GM21360 (cell line): ENCODE measurements around the gene SDF4.

Experiments
- ATAC-seq: cut with Tn5 transposase; IDR thresholded peaks from one replicate; pipeline ENCODE4 v1.9.1; 2021; ENCODE audit warnings: mild to moderate bottlenecking, moderate library complexity; ENCODE audit not compliant: unreplicated experiment

The SDF4 gene

DNA sequence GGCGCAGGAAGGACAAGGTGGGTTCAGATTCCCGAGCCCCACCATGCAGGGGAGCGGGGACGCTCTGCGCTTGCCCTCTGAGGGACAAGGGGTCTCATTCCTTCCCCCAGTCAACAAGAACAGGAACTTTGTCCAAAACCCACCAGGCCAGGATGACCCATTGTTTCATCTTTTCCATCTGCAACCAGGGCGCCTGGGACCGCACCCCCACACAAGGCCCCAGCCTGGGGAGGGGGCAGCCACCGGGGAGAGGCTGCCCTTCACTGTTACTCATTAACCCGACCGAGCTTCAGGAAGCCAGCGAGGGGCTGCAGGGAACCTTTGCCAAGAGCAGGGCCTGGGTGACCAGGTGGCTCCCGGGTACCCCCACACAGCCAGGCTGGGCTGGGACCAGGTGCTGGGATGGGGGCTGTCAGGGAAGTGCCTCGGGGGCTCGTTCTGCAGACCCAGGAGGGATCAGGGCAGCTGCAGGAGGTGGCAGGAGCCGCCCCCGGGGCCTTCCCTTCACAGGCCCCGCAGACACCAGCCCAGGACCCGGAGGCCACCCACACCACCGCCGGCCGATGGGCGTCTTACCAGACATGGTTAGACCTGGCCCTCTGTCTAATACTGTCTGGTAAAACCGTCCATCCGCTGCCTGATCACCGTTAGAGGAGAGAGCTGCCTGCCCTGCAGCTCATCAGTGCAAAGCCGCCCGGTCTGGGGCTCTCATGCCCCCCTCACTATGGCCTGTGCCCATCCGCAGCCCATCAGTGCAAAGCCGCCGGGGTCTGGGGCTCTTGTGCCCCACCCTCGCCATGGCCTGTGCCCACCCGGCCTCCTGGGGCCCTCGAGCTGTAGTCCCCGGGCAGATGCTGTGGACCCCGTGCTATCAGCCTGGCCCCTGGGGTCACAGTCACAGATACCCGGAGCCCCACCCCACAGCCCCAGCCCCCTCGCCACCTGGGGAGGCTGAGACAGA is 63.1 kb downstream of the SDF4 start:
- no peak for ATAC-seq

DNA sequence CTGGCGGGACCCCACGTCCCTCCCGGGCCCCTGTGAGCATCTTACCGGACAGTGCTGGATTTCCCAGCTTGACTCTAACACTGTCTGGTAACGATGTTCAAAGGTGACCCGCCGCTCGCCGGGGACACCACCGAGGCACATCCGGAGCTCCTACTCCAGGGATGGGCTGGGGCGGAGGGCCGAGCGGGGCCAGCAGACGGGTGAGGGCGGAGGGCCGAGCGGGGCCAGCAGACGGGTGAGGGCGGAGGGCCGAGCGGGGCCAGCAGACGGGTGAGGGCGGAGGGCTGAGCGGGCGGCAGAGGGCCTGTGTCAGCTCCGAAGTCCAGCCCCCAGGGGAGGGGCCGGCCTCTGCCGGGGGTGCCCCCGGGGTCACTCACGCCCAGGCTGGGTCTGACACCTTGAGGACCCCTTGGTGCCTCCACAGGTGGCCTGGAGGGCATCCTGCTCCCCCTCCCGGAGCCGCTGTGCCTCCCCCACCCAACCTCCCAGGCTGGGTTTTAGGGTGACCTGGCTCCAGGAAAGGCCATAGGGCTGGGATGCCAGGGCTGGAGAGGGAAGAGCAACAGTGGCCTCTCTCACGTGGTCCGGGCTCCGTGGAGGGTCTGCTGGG is 63.9 kb downstream of the SDF4 start:
- no peak for ATAC-seq

- ATAC-seq, result no peak
Measured at GRCh38 chr1:1167398-1167821, 64.4 kb downstream of the SDF4 start.
